GM03348 (cell line): ENCODE results near the gene TNKS1BP1.
"Not testable (repeated sequence)": the region's sequence is repeated elsewhere in the genome, so short reads cannot be mapped to it uniquely, and the experiment has no call there.

Source experiments
- DNase-seq: peaks from one replicate; pipeline ENCODE4 v3.0.0; 2012; ENCODE audit warnings: low spot score

TNKS1BP1 gene

GRCh38 chr11:57324886-57325734, at the start of gene TNKS1BP1:
TSS of gene TNKS1BP1 (minus strand) at chr11:57324952. CDS start at chr11:57321885, 3,067 bp downstream.
- peak; percentile 96 for DNase-seq

GRCh38 chr11:57373146-57373545, 48.4 kb upstream of the TNKS1BP1 start:
- no peak for DNase-seq

- DNase-seq: no peak
Observed at GRCh38 chr11:57370941-57371340, 46.2 kb upstream of the TNKS1BP1 start.

GRCh38 chr11:57370251-57370650, 45.5 kb upstream of the TNKS1BP1 start:
- DNase-seq: no peak

GRCh38 chr11:57368845-57369232, 44.1 kb upstream of the TNKS1BP1 start:
- DNase-seq: no peak

- no peak for DNase-seq
Observed at GRCh38 chr11:57368106-57368844, 43.5 kb upstream of the TNKS1BP1 start.

GRCh38 chr11:57364851-57365660, 40.3 kb upstream of the TNKS1BP1 start:
- DNase-seq: no peak

GRCh38 chr11:57363131-57364080, 38.7 kb upstream of the TNKS1BP1 start:
- DNase-seq: no peak

- DNase-seq: no peak
Observed at GRCh38 chr11:57361926-57362325, 37.2 kb upstream of the TNKS1BP1 start.

- DNase-seq: not testable (repeated sequence)
Observed at GRCh38 chr11:57361420-57361819, 36.7 kb upstream of the TNKS1BP1 start.

- no peak for DNase-seq
Observed at GRCh38 chr11:57360991-57361390, 36.2 kb upstream of the TNKS1BP1 start.

GRCh38 chr11:57359896-57360690, 35.3 kb upstream of the TNKS1BP1 start:
- DNase-seq: no peak

GRCh38 chr11:57359396-57359795, 34.6 kb upstream of the TNKS1BP1 start:
- no peak for DNase-seq

- DNase-seq: no peak
Observed at GRCh38 chr11:57358991-57359390, 34.2 kb upstream of the TNKS1BP1 start.

GRCh38 chr11:57358543-57358961, 33.8 kb upstream of the TNKS1BP1 start:
- no peak for DNase-seq

GRCh38 chr11:57357856-57358255, 33.1 kb upstream of the TNKS1BP1 start:
- DNase-seq: peak; percentile 47

- DNase-seq: no peak
Observed at GRCh38 chr11:57357310-57357709, 32.6 kb upstream of the TNKS1BP1 start.

GRCh38 chr11:57356268-57356667, 31.5 kb upstream of the TNKS1BP1 start:
- DNase-seq: no peak

- DNase-seq: no peak
Observed at GRCh38 chr11:57354699-57355098, 29.9 kb upstream of the TNKS1BP1 start.

- no peak for DNase-seq
Observed at GRCh38 chr11:57353852-57354251, 29.1 kb upstream of the TNKS1BP1 start.
